Neural cell (in vitro differentiated cells): Measurements from ENCODE around the gene PPIP5K1.

ENCODE experiments used
- EZH2 ChIP-seq: fragments of 200-600, 300-800 bp; shearing (Covaris generic), sonication (generic); IDR thresholded peaks from 2 replicates; pipeline ENCODE4 v1.6.1; 2014; ENCODE audit warnings: antibody characterized with exemption, low read length, borderline replicate concordance, mild to moderate bottlenecking; ENCODE audit not compliant: insufficient read depth, poor library complexity, severe bottlenecking
- RAD21 ChIP-seq: fragments of 450-650 bp; conservative IDR thresholded peaks from 2 replicates; pipeline ENCODE4 v1.6.1; 2014; ENCODE audit warnings: antibody characterized with exemption, mild to moderate bottlenecking, moderate library complexity
- TF ChIP-seq, protein P1 (sequence below): fragments of 450-650 bp; IDR thresholded peaks from 2 replicates; pipeline ENCODE4 v1.5.1; 2014; ENCODE audit warnings: antibody characterized with exemption, mild to moderate bottlenecking, moderate library complexity; ENCODE audit not compliant: poor library complexity, severe bottlenecking

DNA sequence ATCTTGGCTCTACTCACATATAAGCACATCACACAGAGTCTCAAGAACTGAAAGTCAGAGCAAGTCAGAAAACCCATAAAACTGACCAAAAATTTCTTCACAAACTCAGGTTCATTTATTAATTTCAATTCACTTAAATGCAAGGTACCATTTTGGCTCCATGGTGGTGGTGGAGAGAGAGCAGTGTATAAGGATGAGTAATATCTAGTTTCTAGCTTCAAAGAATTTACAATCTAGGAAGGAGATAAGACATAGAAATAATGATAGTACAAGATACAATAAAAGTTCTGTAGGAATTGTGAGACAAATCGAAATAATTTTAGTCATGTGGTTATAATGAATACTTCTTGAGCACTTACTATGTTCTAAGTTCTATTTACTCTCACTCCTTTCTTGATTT lies 90.4 kb downstream of the PPIP5K1 start:
- TF ChIP-seq EZH2: no peak
- TF ChIP-seq, protein P1, sequence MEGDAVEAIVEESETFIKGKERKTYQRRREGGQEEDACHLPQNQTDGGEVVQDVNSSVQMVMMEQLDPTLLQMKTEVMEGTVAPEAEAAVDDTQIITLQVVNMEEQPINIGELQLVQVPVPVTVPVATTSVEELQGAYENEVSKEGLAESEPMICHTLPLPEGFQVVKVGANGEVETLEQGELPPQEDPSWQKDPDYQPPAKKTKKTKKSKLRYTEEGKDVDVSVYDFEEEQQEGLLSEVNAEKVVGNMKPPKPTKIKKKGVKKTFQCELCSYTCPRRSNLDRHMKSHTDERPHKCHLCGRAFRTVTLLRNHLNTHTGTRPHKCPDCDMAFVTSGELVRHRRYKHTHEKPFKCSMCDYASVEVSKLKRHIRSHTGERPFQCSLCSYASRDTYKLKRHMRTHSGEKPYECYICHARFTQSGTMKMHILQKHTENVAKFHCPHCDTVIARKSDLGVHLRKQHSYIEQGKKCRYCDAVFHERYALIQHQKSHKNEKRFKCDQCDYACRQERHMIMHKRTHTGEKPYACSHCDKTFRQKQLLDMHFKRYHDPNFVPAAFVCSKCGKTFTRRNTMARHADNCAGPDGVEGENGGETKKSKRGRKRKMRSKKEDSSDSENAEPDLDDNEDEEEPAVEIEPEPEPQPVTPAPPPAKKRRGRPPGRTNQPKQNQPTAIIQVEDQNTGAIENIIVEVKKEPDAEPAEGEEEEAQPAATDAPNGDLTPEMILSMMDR: no peak
- TF ChIP-seq RAD21: no peak
